Heart left ventricle (tissue), 16 donors: ENCODE measurements around the gene CEP89. TPM values are rescaled to one million over a fixed set of nuclear protein-coding genes. Genes with fewer than 3 reads are reported as not detected.

Source experiments
- ATAC-seq, 4 donors: fragments of 200-7000 bp; cut with Tn5 transposase; one replicate each; pipeline ENCODE4 v1.9.1; 2020 to 2022; ENCODE audit warnings: moderate library complexity in 4 of 4, mild to moderate bottlenecking in 3 of 4, moderate number of reproducible peaks in 1 of 4
- DNase-seq, 5 donors: peaks; one replicate each; pipeline ENCODE4 v3.0.0-alpha.2; 2020
- H3K27ac ChIP-seq, 12 donors: fragments of 200-600 bp; sonication (generic) in 4 of 12; one replicate each; pipeline versions ENCODE4 v1.5.0 to v1.8.0; 2016 to 2022; ENCODE audit warnings: mild to moderate bottlenecking in 2 of 12
- H3K27me3 ChIP-seq, 9 donors: fragments of 200-600 bp; sonication (generic) in 2 of 9; one replicate each; pipeline versions ENCODE4 v1.5.1 to v1.8.0; 2016 to 2022; ENCODE audit warnings: mild to moderate bottlenecking in 3 of 9
- H3K36me3 ChIP-seq, 9 donors: fragments of 200-600 bp; sonication (generic) in 2 of 9; one replicate each; pipeline versions ENCODE4 v1.5.0 to v1.8.0; 2018 to 2022; ENCODE audit warnings: mild to moderate bottlenecking in 2 of 9
- H3K4me1 ChIP-seq, 12 donors: fragments of 200-600 bp; sonication (generic) in 4 of 12; one replicate each; pipeline versions ENCODE4 v1.5.0 to v1.8.0; 2016 to 2022; ENCODE audit warnings: mild to moderate bottlenecking in 3 of 12
- H3K4me3 ChIP-seq, 12 donors: fragments of 200-600 bp; sonication (generic) in 4 of 12; one replicate each; pipeline versions ENCODE4 v1.5.0 to v1.8.0; 2017 to 2022; ENCODE audit warnings: mild to moderate bottlenecking in 9 of 12, moderate library complexity in 4 of 12
- H3K9me3 ChIP-seq, 12 donors: fragments of 200-600 bp; sonication (generic) in 4 of 12; one replicate each; pipeline versions ENCODE4 v1.5.0 to v1.8.0; 2016 to 2022; ENCODE audit warnings: mild to moderate bottlenecking in 1 of 12
- CTCF ChIP-seq, 12 donors: fragments of 200-600 bp; sonication (generic) in 4 of 12; IDR thresholded peaks; one replicate each; pipeline versions ENCODE4 v1.5.0 to v1.8.0; 2018 to 2022; ENCODE audit warnings: antibody characterized with exemption in 12 of 12, mild to moderate bottlenecking in 5 of 12
- POLR2A ChIP-seq, 2 donors: fragments of 450-650 bp; IDR thresholded peaks; one replicate each; pipeline ENCODE4 v1.6.1; 2017; ENCODE audit warnings: antibody characterized with exemption in 2 of 2, mild to moderate bottlenecking in 2 of 2, moderate library complexity in 2 of 2
- WGBS, 4 donors: extraction: QIAGEN DNeasy Blood & Tissue Kit in 2 of 4; methylation state at CpG; one replicate each; pipeline versions ENCODE4 v1.1.5 to v1.1.7; 2013 to 2018; 5-methylcytosine and 5-hydroxymethylcytosine counted together
- intact Hi-C, 10 donors: fragments of 100-400 bp; cut with DNase I; formaldehyde crosslinking; loops; one replicate each; pipeline versions ENCODE4 v1.11.1 to v1.14.2; 2022
- polyA plus RNA-seq, 2 donors: library from polyadenylated mRNA; stranded (reverse); fragments of 200-250 nt; gene quantifications; one replicate each; pipeline ENCODE4 v1.2.3, GENCODE V29; 2013
- total RNA-seq, 9 donors: library from RNA; depleted of rRNA in 2 of 9; stranded (reverse); fragments of >200 nt in 2 of 9; fragmentation: NEBNext Ultra II Directional in 3 of 9; extraction: Animal tissue kit (Norgen Biotek cat#: 25700) in 3 of 9; gene quantifications; one replicate each; pipeline versions ENCODE4 v1.1.0 to v1.2.4, GENCODE V29; 2016 to 2023
- donor health status: ischemic (EF 13 %, LVEDD 7.1; RV severe dilation, severe dysfunction).
- donor health status: healthy with polysubstance abuse.
- donor health status: DM: no; HTN: yes; CAD: no.
- donor health status: DM: no; HTN: no; CAD: no.
- donor health status: ischemic (EF 25% LVEDD 6.9; RV normal size, moderate dysfunction).
- donor health status: ischemic (EF 25% LVEDD 5.7; RV mildly dilated, moderate dysfunction).
- donor health status: healthy.
- donor health status: DM: yes; HTN: yes; CAD: no.
- donor health status: ischemic (EF 35%, LVEDD 5.7; RV mildly dilated, moderate dysfunction).
- donor health status: nonischemic (EF 11% LVEDD 7.7; RV severe dilation, severe dysfunction).
- donor health status: DM: yes; HTN: yes; CAD: no.
- donor health status: PGD.
- donor health status: ischemic (EF 29% LVEDD 5.4; RV normal size, mild dysfunction).
- donor health status: nonischemic (EF 23%, LVEDD 6.1; RV moderate dilation, normal function).

The CEP89 gene
- total and polyA plus RNA-seq, 11 donors, result 5.4 to 16.0 (median 12.0) TPM

GRCh38 chr19:32877977-32878745 lies 93.6 kb downstream of the CEP89 start:
- intact Hi-C loops, result no loop called here
- Histone ChIP-seq H3K27me3 (no peaks in the 10 kb centered on the region), H3K36me3 (peaks cover 0 to 26% (median 10%) of the 10 kb centered on the region in 9 donors), H3K4me3 (no peak overlapping the region), H3K27ac (no peak overlapping the region), H3K4me1 (no peaks in the 10 kb centered on the region), H3K9me3 (no peaks in the 10 kb centered on the region)
- DNase-seq, result no peak
- TF ChIP-seq POLR2A (IDR thresholded peaks at IDR 0.05) (no peak), CTCF (IDR thresholded peaks at IDR 0.05) (no peak)
- no peak for ATAC-seq
- WGBS, 4 donors, result 90 to 95% (median 95%) methylated on average over 14 of the region's 14 CpGs

GRCh38 chr19:32877323-32877912 lies 94.3 kb downstream of the CEP89 start:
- no peak for ATAC-seq
- intact Hi-C loops, result no loop called here
- 89 to 97% (median 94%) methylated on average over 9 of the region's 9 CpGs for WGBS, 4 donors
- no peak overlapping the region for H3K4me3 ChIP-seq
- TF ChIP-seq POLR2A (IDR thresholded peaks at IDR 0.05), result no peak
- TF ChIP-seq CTCF (IDR thresholded peaks at IDR 0.05), result no peak
- H3K4me1 ChIP-seq, result no peaks in the 10 kb centered on the region
- H3K9me3 ChIP-seq, result no peaks in the 10 kb centered on the region
- no peak for DNase-seq
- H3K36me3 ChIP-seq, result peaks cover 0 to 26% (median 10%) of the 10 kb centered on the region in 9 donors
- H3K27me3 ChIP-seq, result no peaks in the 10 kb centered on the region
- no peak overlapping the region for H3K27ac ChIP-seq

- Histone ChIP-seq H3K27me3 (no peaks in the 10 kb centered on the region), H3K4me3 (no peak overlapping the region), H3K36me3 (peaks cover 0 to 26% (median 10%) of the 10 kb centered on the region in 9 donors), H3K27ac (no peak overlapping the region), H3K4me1 (no peaks in the 10 kb centered on the region), H3K9me3 (no peaks in the 10 kb centered on the region)
- no peak for ATAC-seq
- WGBS, 4 donors, result 74 to 89% (median 85%) methylated on average over 12 of the region's 12 CpGs
- intact Hi-C loops, result no loop called here
- TF ChIP-seq POLR2A (IDR thresholded peaks at IDR 0.05) (no peak), CTCF (IDR thresholded peaks at IDR 0.05) (no peak)
- no peak for DNase-seq
These were observed 94.9 kb downstream of the CEP89 start for GRCh38 chr19:32876919-32877285.

GRCh38 chr19:32876236-32876918 lies 95.4 kb downstream of the CEP89 start:
- TF ChIP-seq CTCF (IDR thresholded peaks at IDR 0.05) (no peak), POLR2A (IDR thresholded peaks at IDR 0.05) (no peak)
- Histone ChIP-seq H3K36me3 (peaks cover 0 to 24% (median 7%) of the 10 kb centered on the region in 9 donors), H3K9me3 (no peaks in the 10 kb centered on the region), H3K4me1 (no peaks in the 10 kb centered on the region), H3K27me3 (no peaks in the 10 kb centered on the region), H3K27ac (no peak overlapping the region), H3K4me3 (no peak overlapping the region)
- 84 to 91% (median 89%) methylated on average over 9 of the region's 9 CpGs for WGBS, 4 donors
- peak in 1 of 4 donors; percentile 10 for ATAC-seq
- intact Hi-C loops, result no loop called here
- DNase-seq, result no peak
